ENCODE data around the gene CTBS.
"Not testable (repeated sequence)": the region's sequence is repeated elsewhere in the genome, so short reads cannot be mapped to it uniquely, and the experiment has no call there.

Gene CTBS

GRCh38 chr1:84573967-84574842, at the start of gene CTBS:
Gene CTBS, minus strand, starts transcription at chr1:84574440. Its CDS starts 25 bp downstream, at chr1:84574415.
- peak; percentile 63 to 79 for DNase-seq (ENCODE audit: low read depth in 1 of 2, low spot score in 1 of 2)

- no peak for DNase-seq (ENCODE audit: low read depth in 1 of 2, low spot score in 1 of 2)
Measured at GRCh38 chr1:84621553-84621952, 47.3 kb upstream of the CTBS start.

GRCh38 chr1:84620720-84621313, 46.6 kb upstream of the CTBS start:
- peak; percentile 66 to 80 for DNase-seq (ENCODE audit: low read depth in 1 of 2, low spot score in 1 of 2)

GRCh38 chr1:84619383-84620102, 45.3 kb upstream of the CTBS start:
- peak; percentile 13 to 41 for DNase-seq (ENCODE audit: low read depth in 1 of 2, low spot score in 1 of 2)

GRCh38 chr1:84617349-84617748, 43.1 kb upstream of the CTBS start:
- DNase-seq (ENCODE audit: low read depth in 1 of 2, low spot score in 1 of 2), result no peak

- DNase-seq (ENCODE audit: low read depth in 1 of 2, low spot score in 1 of 2), result no peak
Measured at GRCh38 chr1:84615790-84616189, 41.5 kb upstream of the CTBS start.

GRCh38 chr1:84613887-84614286, 39.6 kb upstream of the CTBS start:
- DNase-seq (ENCODE audit: low read depth in 1 of 2, low spot score in 1 of 2), result no peak

GRCh38 chr1:84613026-84613425, 38.8 kb upstream of the CTBS start:
- no peak for DNase-seq (ENCODE audit: low read depth in 1 of 2, low spot score in 1 of 2)

GRCh38 chr1:84611796-84612195, 37.6 kb upstream of the CTBS start:
- DNase-seq (ENCODE audit: low read depth in 1 of 2, low spot score in 1 of 2), result no peak

- no peak for DNase-seq (ENCODE audit: low read depth in 1 of 2, low spot score in 1 of 2)
Measured at GRCh38 chr1:84611091-84611490, 36.9 kb upstream of the CTBS start.

GRCh38 chr1:84606977-84607376, 32.7 kb upstream of the CTBS start:
- no peak for DNase-seq (ENCODE audit: low read depth in 1 of 2, low spot score in 1 of 2)

GRCh38 chr1:84605157-84605556, 30.9 kb upstream of the CTBS start:
- DNase-seq (ENCODE audit: low read depth in 1 of 2, low spot score in 1 of 2), result no peak

GRCh38 chr1:84603941-84604830, 29.9 kb upstream of the CTBS start:
- DNase-seq (ENCODE audit: low read depth in 1 of 2, low spot score in 1 of 2), result no peak

GRCh38 chr1:84603223-84603622, 29.0 kb upstream of the CTBS start:
- DNase-seq (ENCODE audit: low read depth in 1 of 2, low spot score in 1 of 2), result no peak

GRCh38 chr1:84600796-84601195, 26.6 kb upstream of the CTBS start:
- DNase-seq (ENCODE audit: low read depth in 1 of 2, low spot score in 1 of 2), result no peak

- DNase-seq (ENCODE audit: low read depth in 1 of 2, low spot score in 1 of 2), result peak in 1 of 2 donors; percentile 11
Measured at GRCh38 chr1:84598846-84599741, 24.9 kb upstream of the CTBS start.

GRCh38 chr1:84598418-84598817, 24.2 kb upstream of the CTBS start:
- no peak for DNase-seq (ENCODE audit: low read depth in 1 of 2, low spot score in 1 of 2)

- no peak for DNase-seq (ENCODE audit: low read depth in 1 of 2, low spot score in 1 of 2)
Measured at GRCh38 chr1:84597011-84597410, 22.8 kb upstream of the CTBS start.

GRCh38 chr1:84594959-84595358, 20.7 kb upstream of the CTBS start:
- DNase-seq (ENCODE audit: low read depth in 1 of 2, low spot score in 1 of 2), result not testable (repeated sequence)

- no peak for DNase-seq (ENCODE audit: low read depth in 1 of 2, low spot score in 1 of 2)
Measured at GRCh38 chr1:84587099-84587498, 12.9 kb upstream of the CTBS start.

All from activated CD4-positive, alpha-beta T cell treated with anti-CD3 and anti-CD28 coated beads, Interleukin-2, amount 50 U/mL, for 24 hours (primary cell).